Left lobe of liver (tissue), 2 donors: Measurements from ENCODE around the gene GLT1D1. TPM values are rescaled to one million over a fixed set of nuclear protein-coding genes. Genes with fewer than 3 reads are reported as not detected.

Experiments used
- ATAC-seq: fragments of 200-7000 bp; cut with Tn5 transposase; one replicate; pipeline ENCODE4 v1.9.1; 2020; ENCODE audit warnings: mild to moderate bottlenecking, moderate library complexity
- DNase-seq: peaks from one replicate; pipeline ENCODE4 v3.0.0-alpha.2; 2020; ENCODE audit warnings: low spot score
- total RNA-seq: library from RNA; stranded (reverse); gene quantifications from one replicate; pipeline ENCODE4 v1.2.1, GENCODE V29; 2021
- donor health status: DM: no; HTN: no; CAD: no; lungs with moderate emphysema.
- donor health status: DM: no; HTN: yes; CAD: no.

GLT1D1 gene
- total RNA-seq, 1 donor from 2014 or later: 15.9 TPM

- no peak for DNase-seq
- ATAC-seq: no peak
These were observed 55.0 kb downstream of the GLT1D1 start for GRCh38 chr12:128908254-128908653.

- ATAC-seq (peak; percentile 66), DNase-seq (no peak)
These were observed 56.4 kb downstream of the GLT1D1 start for GRCh38 chr12:128909653-128910052.

GRCh38 chr12:128910629-128911028 lies 57.4 kb downstream of the GLT1D1 start:
- DNase-seq (no peak), ATAC-seq (no peak)

GRCh38 chr12:128911861-128912260 lies 58.6 kb downstream of the GLT1D1 start:
- no peak for ATAC-seq

GRCh38 chr12:128914908-128915563 lies 61.8 kb downstream of the GLT1D1 start:
- DNase-seq (no peak), ATAC-seq (no peak)

More at GRCh38 chr12:128911861-128912260, 58.6 kb downstream of the GLT1D1 start:
- no peak for DNase-seq

GRCh38 chr12:128916425-128916824 lies 63.1 kb downstream of the GLT1D1 start:
- ATAC-seq: no peak
- no peak for DNase-seq

- no peak for DNase-seq
- no peak for ATAC-seq
These were observed 65.4 kb downstream of the GLT1D1 start for GRCh38 chr12:128918481-128919260.

- no peak for DNase-seq
- ATAC-seq: peak; percentile 99
These were observed 67.2 kb downstream of the GLT1D1 start for GRCh38 chr12:128920468-128920867.

- DNase-seq: no peak
- ATAC-seq: peak; percentile 70
These were observed 75.1 kb downstream of the GLT1D1 start for GRCh38 chr12:128928361-128928760.

- DNase-seq (no peak), ATAC-seq (peak; percentile 88)
These were observed 75.8 kb downstream of the GLT1D1 start for GRCh38 chr12:128929057-128929456.

- ATAC-seq (no peak), DNase-seq (no peak)
These were observed 77.3 kb downstream of the GLT1D1 start for GRCh38 chr12:128930606-128931005.

GRCh38 chr12:128932521-128932920 lies 79.2 kb downstream of the GLT1D1 start:
- peak; percentile 33 for ATAC-seq

GRCh38 chr12:128933039-128933438 lies 79.8 kb downstream of the GLT1D1 start:
- ATAC-seq: no peak
- DNase-seq: no peak

More at GRCh38 chr12:128932521-128932920, 79.2 kb downstream of the GLT1D1 start:
- no peak for DNase-seq

- ATAC-seq (no peak), DNase-seq (no peak)
These were observed 80.6 kb downstream of the GLT1D1 start for GRCh38 chr12:128933926-128934325.

- DNase-seq: peak; percentile 94
- ATAC-seq: peak; percentile 84
These were observed 85.6 kb downstream of the GLT1D1 start for GRCh38 chr12:128938886-128939285.

GRCh38 chr12:128940090-128940888 lies 87.0 kb downstream of the GLT1D1 start:
- ATAC-seq (no peak), DNase-seq (no peak)

- ATAC-seq (peak; percentile 26), DNase-seq (no peak)
These were observed 87.7 kb downstream of the GLT1D1 start for GRCh38 chr12:128940974-128941373.

GRCh38 chr12:128942960-128943477 lies 89.7 kb downstream of the GLT1D1 start:
- no peak for ATAC-seq

GRCh38 chr12:128944956-128945355 lies 91.7 kb downstream of the GLT1D1 start:
- DNase-seq: no peak
- peak; percentile 24 for ATAC-seq

More at GRCh38 chr12:128942960-128943477, 89.7 kb downstream of the GLT1D1 start:
- no peak for DNase-seq

- no peak for DNase-seq
- ATAC-seq: no peak
These were observed 93.9 kb downstream of the GLT1D1 start for GRCh38 chr12:128947209-128947608.

GRCh38 chr12:128949086-128949485 lies 95.8 kb downstream of the GLT1D1 start:
- DNase-seq (no peak), ATAC-seq (no peak)
